HG03025 (cell line): Measurements from ENCODE around the gene HECA.
"Not testable (repeated sequence)": the region's sequence is repeated elsewhere in the genome, so short reads cannot be mapped to it uniquely, and the experiment has no call there.

Experiments used
- ATAC-seq: cut with Tn5 transposase; IDR thresholded peaks from one replicate; pipeline ENCODE4 v1.9.1; 2021; ENCODE audit warnings: mild to moderate bottlenecking, moderate library complexity; ENCODE audit not compliant: unreplicated experiment, low FRiP score

The HECA gene

GRCh38 chr6:139134817-139135577 lies at the start of gene HECA:
Gene HECA, plus strand, starts transcription at chr6:139135080. Its CDS starts 317 bp downstream, at chr6:139135397.
- peak; percentile 82 for ATAC-seq

- ATAC-seq, result no peak
Measured at GRCh38 chr6:139091826-139092225, 43.1 kb upstream of the HECA start.

DNA sequence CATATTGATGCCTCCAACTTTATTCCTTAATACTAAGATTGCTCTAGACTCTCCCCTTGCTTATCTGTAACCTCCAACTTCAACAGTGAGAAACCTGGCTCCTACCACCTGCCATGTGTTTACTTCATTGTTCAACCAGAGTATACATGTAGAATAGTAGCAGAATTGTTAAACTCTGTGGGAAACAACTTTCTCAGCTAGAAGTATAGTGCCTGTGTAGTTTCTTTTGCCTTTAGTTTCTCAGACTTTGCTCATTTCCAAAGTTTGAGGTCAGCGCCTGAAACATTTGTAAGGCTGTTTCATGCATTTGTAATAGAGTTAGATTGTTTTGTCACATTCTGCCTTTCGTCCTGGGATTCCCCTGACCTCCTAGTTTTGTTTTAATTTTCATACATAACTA lies 34.9 kb upstream of the HECA start:
- ATAC-seq, result peak; percentile 82

DNA sequence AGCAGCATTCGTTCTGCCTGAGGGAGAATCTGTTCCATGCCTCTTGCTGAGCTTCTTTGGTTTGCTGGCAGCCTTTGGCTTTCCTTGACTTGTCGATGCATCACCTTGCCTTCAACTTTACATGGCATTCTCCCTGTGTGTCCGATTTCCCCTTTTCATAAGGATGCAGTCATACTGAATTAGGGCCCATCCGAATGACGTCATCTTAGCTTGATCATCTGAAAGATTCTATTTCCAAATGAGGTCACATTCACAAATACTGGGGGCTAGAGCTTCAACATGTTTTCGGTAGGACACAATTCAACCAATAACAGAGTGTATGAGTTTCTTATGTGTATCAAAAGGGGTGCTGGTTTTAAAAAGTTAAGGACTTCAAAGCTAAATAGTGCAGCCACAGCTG lies 27.8 kb upstream of the HECA start:
- no peak for ATAC-seq

GRCh38 chr6:139108378-139108777 lies 26.5 kb upstream of the HECA start:
- no peak for ATAC-seq

DNA sequence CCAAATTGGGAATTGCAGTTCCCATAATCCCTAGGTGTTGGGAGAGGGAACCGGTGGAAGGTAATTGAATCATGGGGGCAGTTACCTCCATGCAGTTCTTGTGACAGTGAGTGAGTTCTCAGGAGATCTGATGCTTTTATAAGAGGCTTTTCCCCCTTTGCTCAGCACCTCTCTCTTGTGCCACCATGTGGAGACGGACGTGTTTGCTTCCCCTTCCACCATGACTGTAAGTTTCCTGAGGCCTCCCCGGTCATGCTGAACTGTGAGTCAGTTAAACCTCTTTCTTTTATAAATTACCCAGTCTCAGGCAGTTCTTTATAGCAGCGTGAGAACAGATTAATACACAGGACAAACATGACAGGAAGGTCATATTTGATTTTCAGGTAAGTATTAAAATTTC lies 25.3 kb upstream of the HECA start:
- no peak for ATAC-seq

GRCh38 chr6:139112146-139112545 lies 22.7 kb upstream of the HECA start:
- no peak for ATAC-seq

- no peak for ATAC-seq
Measured at GRCh38 chr6:139112561-139112960, 22.3 kb upstream of the HECA start.

DNA sequence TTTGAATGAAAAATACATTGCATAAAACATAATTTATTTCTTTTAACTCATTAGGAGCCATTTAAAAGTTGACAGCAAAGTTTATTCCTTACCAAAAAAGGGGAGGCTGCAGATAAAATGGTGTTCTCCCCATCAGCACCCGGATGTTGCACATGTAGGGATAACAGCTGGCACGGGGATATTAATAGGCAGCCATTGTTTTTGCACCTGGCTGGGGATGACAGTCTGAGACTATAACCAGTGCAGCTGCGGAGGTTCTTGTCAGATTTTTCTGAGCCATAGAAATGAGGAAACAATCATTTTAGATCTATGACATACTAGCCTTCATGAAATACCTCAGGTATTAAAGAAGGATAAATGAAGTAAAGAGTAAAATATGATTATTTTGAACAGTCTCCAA lies 20.1 kb upstream of the HECA start:
- no peak for ATAC-seq

- ATAC-seq, result no peak
Measured at GRCh38 chr6:139115989-139116758, 18.7 kb upstream of the HECA start.

- no peak for ATAC-seq
Measured at GRCh38 chr6:139117734-139118133, 17.1 kb upstream of the HECA start.

DNA sequence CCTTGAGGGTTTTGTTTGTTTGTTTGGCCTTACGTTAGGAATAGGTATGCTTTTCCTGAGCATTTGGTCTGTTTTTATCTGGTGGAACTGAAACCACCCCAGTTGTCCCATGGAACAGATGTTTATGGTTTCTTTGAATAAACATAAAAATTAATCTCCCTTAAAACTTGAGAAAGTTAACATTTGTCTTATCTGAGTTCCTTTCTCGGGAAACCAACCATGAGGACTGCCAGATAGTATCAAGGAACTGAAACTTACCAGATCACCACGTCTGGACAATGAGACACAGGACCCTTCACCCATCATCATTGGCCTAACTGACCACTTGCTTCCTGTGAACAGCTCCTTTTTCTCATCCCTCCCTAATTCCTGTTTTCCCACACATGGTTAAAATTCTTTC lies 15.3 kb upstream of the HECA start:
- ATAC-seq, result no peak

DNA sequence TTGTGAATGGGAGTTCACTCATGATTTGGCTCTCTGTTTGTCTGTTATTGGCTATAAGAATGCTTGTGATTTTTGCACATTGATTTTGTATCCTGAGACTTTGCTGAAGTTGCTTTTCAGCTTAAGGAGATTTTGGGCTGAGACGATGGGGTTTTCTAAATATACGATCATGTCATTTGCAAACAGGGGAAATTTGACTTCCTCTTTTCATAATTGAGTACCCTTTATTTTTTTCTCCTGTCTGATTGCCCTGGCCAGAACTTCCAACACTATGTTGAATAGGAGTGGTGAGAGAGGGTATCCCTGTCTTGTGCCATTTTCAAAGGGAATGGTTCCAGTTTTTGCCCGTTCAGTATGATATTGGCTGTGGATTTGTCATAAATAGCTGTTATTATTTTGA lies 12.1 kb upstream of the HECA start:
- not testable (repeated sequence) for ATAC-seq

DNA sequence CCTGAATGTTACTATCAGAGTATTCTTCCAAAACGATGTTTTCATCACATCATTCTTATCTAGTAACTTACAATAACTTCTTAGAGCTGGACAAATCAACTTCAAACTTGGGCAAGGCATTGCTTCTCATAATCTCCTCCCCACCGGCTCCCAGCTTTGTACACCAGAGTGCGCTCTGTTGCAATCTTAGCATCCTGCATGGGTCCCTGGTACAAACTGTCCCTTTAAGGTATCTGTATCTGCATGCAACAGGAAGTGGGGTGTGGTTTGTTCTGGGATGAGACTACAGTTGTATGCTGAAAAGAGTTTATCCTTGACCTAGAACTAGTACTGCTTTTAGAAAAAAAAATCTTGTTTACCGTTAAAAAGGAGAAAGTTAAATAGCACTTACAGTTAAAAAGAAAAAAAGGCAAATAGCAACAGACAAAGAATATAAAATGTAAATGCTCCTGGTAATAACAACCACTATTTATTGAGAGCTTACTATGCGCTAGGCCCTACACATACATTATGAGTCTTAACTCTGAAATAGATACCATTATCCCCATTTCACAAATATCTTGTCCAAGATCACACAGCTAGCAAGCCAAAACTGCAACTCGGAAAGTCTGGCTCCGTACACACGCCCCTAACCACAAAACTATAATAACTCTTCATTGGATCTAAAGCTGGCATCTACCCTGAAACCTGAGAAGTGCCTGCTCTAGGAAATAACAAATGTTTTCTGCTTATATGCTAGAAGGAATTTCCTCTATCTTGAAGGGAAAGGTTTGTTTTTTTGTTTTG lies 9.8 kb upstream of the HECA start:
- peak; percentile 100 for ATAC-seq

GRCh38 chr6:139126255-139126654 lies 8.6 kb upstream of the HECA start:
- no peak for ATAC-seq

- no peak for ATAC-seq
Measured at GRCh38 chr6:139126931-139127330, 7.9 kb upstream of the HECA start.

DNA sequence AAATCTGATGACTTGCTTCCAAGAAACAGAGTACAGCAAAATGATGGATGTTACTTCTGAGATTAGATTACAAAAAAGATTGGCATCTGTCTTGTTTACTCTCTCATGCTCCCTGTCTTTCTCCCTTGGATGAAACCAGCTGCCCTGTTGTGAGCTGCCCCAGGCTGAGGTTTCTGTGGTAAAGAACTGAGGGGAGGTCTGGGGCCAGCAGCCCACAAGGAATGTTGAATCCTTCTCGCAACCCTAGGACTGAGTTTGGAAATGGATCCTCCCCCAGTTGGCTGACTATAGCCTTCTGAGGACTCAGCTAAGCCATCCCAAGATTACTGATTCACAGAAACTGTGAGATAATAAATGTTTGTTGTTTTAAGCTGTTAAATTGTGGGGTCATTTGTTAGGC lies 5.6 kb upstream of the HECA start:
- ATAC-seq, result no peak

- ATAC-seq, result no peak
Measured at GRCh38 chr6:139131736-139132280, 3.1 kb upstream of the HECA start.

GRCh38 chr6:139133262-139134063 lies 1.4 kb upstream of the HECA start:
- ATAC-seq, result no peak

DNA sequence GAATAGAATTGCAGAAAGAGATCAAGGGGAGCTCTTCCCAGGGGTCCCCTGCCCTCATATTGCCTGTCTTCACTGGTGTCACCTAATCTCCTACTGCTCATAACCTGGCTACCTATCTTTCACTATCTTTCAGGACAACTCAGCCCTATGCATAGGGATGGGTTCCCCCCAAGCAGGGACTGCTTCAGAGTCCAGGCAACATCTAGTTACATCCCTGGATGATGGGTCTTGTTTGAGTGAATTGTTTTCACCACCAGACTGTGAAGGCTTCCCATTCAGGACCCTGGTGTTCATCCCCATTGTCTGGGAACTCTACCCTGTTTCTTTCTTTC lies 850 bp upstream of the HECA start:
- no peak for ATAC-seq
